Effector memory CD4-positive, alpha-beta T cell (primary cell): ENCODE measurements around the gene EEA1.
"Not testable (repeated sequence)": the region's sequence is repeated elsewhere in the genome, so short reads cannot be mapped to it uniquely, and the experiment has no call there.

Experiments used
- DNase-seq, 3 donors: peaks; one replicate each; pipeline ENCODE4 v3.0.0-alpha.2; 2020
- H3K27ac ChIP-seq: 2 replicates; pipeline ENCODE4 v1.7.0; 2013; ENCODE audit warnings: mild to moderate bottlenecking, low read length, moderate library complexity; ENCODE audit not compliant: insufficient read depth, poor library complexity, severe bottlenecking
- H3K27me3 ChIP-seq: replicated peaks from 2 replicates; pipeline ENCODE4 v1.7.0; 2013; ENCODE audit warnings: mild to moderate bottlenecking, low read length; ENCODE audit not compliant: insufficient read depth, control insufficient read depth, poor library complexity, severe bottlenecking
- H3K36me3 ChIP-seq: 2 replicates; pipeline ENCODE4 v1.7.0; 2013; ENCODE audit warnings: mild to moderate bottlenecking, low read length, moderate library complexity; ENCODE audit not compliant: control insufficient read depth, insufficient read depth
- H3K4me1 ChIP-seq: 2 replicates; pipeline ENCODE4 v1.7.0; 2013; ENCODE audit warnings: low read length, mild to moderate bottlenecking; ENCODE audit not compliant: control insufficient read depth, insufficient read depth, poor library complexity, severe bottlenecking
- H3K4me3 ChIP-seq: 2 replicates; pipeline ENCODE4 v1.7.0; 2013; ENCODE audit warnings: low read length, low read depth, mild to moderate bottlenecking; ENCODE audit not compliant: insufficient read depth, poor library complexity, severe bottlenecking
- H3K9me3 ChIP-seq: 2 replicates; pipeline ENCODE4 v1.7.0; 2013; ENCODE audit warnings: mild to moderate bottlenecking, low read length, moderate library complexity; ENCODE audit not compliant: control insufficient read depth
- total RNA-seq, 3 donors: gene quantifications; one replicate each; lab custom pipeline; 2026; lab: John Stamatoyannopoulos, UW

Gene EEA1
- total RNA-seq: 37.3 to 43.9 (median 43.2) reads per million in 3 donors

GRCh38 chr12:92928962-92929915, at the start of gene EEA1:
Gene EEA1, minus strand, starts transcription at chr12:92929295. Its CDS starts 229 bp downstream, at chr12:92929066.
- peak; percentile 90 to 92 (median 92) for DNase-seq
- peak within 1 kb of the TSS; percentile 75 for H3K4me3 ChIP-seq
- peak within 1 kb of the TSS; percentile 94 for H3K27ac ChIP-seq
- H3K36me3 ChIP-seq: no peaks in the 10 kb centered on the region
- peaks cover 12% of the 10 kb centered on the region for H3K4me1 ChIP-seq
- no peaks in the 10 kb centered on the region for H3K9me3 ChIP-seq
- H3K27me3 ChIP-seq: no peaks in the 10 kb centered on the region

- no peaks in the 10 kb centered on the region for H3K36me3 ChIP-seq
- no peak for DNase-seq
- H3K9me3 ChIP-seq: no peaks in the 10 kb centered on the region
- H3K4me1 ChIP-seq: no peaks in the 10 kb centered on the region
- no peak overlapping the region for H3K27ac ChIP-seq
- H3K4me3 ChIP-seq: no peak overlapping the region
- H3K27me3 ChIP-seq: no peaks in the 10 kb centered on the region
Measured at GRCh38 chr12:92978607-92979006, 49.5 kb upstream of the EEA1 start.

GRCh38 chr12:92977326-92977725, 48.2 kb upstream of the EEA1 start:
- H3K4me3 ChIP-seq: no peak overlapping the region
- no peaks in the 10 kb centered on the region for H3K9me3 ChIP-seq
- no peaks in the 10 kb centered on the region for H3K27me3 ChIP-seq
- no peaks in the 10 kb centered on the region for H3K36me3 ChIP-seq
- H3K4me1 ChIP-seq: no peaks in the 10 kb centered on the region
- DNase-seq: no peak
- H3K27ac ChIP-seq: no peak overlapping the region

- no peaks in the 10 kb centered on the region for H3K9me3 ChIP-seq
- no peaks in the 10 kb centered on the region for H3K4me1 ChIP-seq
- no peaks in the 10 kb centered on the region for H3K27me3 ChIP-seq
- H3K27ac ChIP-seq: no peak overlapping the region
- H3K36me3 ChIP-seq: no peaks in the 10 kb centered on the region
- no peak for DNase-seq
- no peak overlapping the region for H3K4me3 ChIP-seq
Measured at GRCh38 chr12:92974759-92975158, 45.7 kb upstream of the EEA1 start.

- DNase-seq: no peak
- Histone ChIP-seq H3K36me3 (no peaks in the 10 kb centered on the region), H3K9me3 (no peaks in the 10 kb centered on the region), H3K4me1 (no peaks in the 10 kb centered on the region), H3K27ac (no peak overlapping the region), H3K27me3 (no peaks in the 10 kb centered on the region), H3K4me3 (no peak overlapping the region)
Measured at GRCh38 chr12:92973614-92974013, 44.5 kb upstream of the EEA1 start.

GRCh38 chr12:92971859-92972524, 42.9 kb upstream of the EEA1 start:
- H3K36me3 ChIP-seq: no peaks in the 10 kb centered on the region
- H3K27ac ChIP-seq: no peak overlapping the region
- no peaks in the 10 kb centered on the region for H3K9me3 ChIP-seq
- H3K27me3 ChIP-seq: no peaks in the 10 kb centered on the region
- no peaks in the 10 kb centered on the region for H3K4me1 ChIP-seq
- no peak overlapping the region for H3K4me3 ChIP-seq
- no peak for DNase-seq

GRCh38 chr12:92968176-92968813, 39.2 kb upstream of the EEA1 start:
- H3K4me3 ChIP-seq: no peak overlapping the region
- H3K4me1 ChIP-seq: no peaks in the 10 kb centered on the region
- no peaks in the 10 kb centered on the region for H3K27me3 ChIP-seq
- no peaks in the 10 kb centered on the region for H3K9me3 ChIP-seq
- no peaks in the 10 kb centered on the region for H3K36me3 ChIP-seq
- H3K27ac ChIP-seq: no peak overlapping the region
- DNase-seq: no peak

GRCh38 chr12:92964378-92964777, 35.3 kb upstream of the EEA1 start:
- not testable (repeated sequence) for H3K4me3 ChIP-seq, H3K27me3 ChIP-seq, DNase-seq, H3K9me3 ChIP-seq, H3K4me1 ChIP-seq, H3K36me3 ChIP-seq, H3K27ac ChIP-seq

GRCh38 chr12:92961949-92962348, 32.9 kb upstream of the EEA1 start:
- H3K36me3 ChIP-seq: no peaks in the 10 kb centered on the region
- no peaks in the 10 kb centered on the region for H3K27me3 ChIP-seq
- no peak overlapping the region for H3K27ac ChIP-seq
- no peaks in the 10 kb centered on the region for H3K4me1 ChIP-seq
- H3K9me3 ChIP-seq: no peaks in the 10 kb centered on the region
- no peak for DNase-seq
- no peak overlapping the region for H3K4me3 ChIP-seq
